Activated naive CD4-positive, alpha-beta T cell treated with anti-CD3 and anti-CD28 coated beads, Interleukin-2, amount 10 ng/mL, durations not matched to agents 7 days and 5 days (primary cell): ENCODE data around the gene MMP15.

Experiments
- CTCF ChIA-PET: fragments of 350-600 bp; sonication (Branson Sonifier 250); formaldehyde crosslinking; loops from one replicate; lab custom pipeline; 2021; ENCODE audit warnings: antibody characterized with exemption; lab: Charles Lee
- DNase-seq: peaks from one replicate; pipeline ENCODE4 v3.0.0-alpha.2; 2020
- H3K27ac Mint-ChIP-seq: one replicate; pipeline ENCODE4 v1.8.0; 2021; ENCODE audit warnings: mild to moderate bottlenecking, moderate library complexity, mixed read lengths
- H3K27me3 Mint-ChIP-seq: one replicate; pipeline ENCODE4 v1.8.0; 2021; ENCODE audit warnings: mild to moderate bottlenecking, mixed read lengths
- H3K36me3 Mint-ChIP-seq: one replicate; pipeline ENCODE4 v1.8.0; 2021; ENCODE audit warnings: mixed read lengths
- H3K4me1 Mint-ChIP-seq: one replicate; pipeline ENCODE4 v1.8.0; 2021; ENCODE audit warnings: mixed read lengths
- H3K4me3 Mint-ChIP-seq: one replicate; pipeline ENCODE4 v1.8.0; 2021; ENCODE audit warnings: mild to moderate bottlenecking, moderate library complexity, mixed read lengths
- H3K9me3 Mint-ChIP-seq: one replicate; pipeline ENCODE4 v1.8.0; 2021; ENCODE audit warnings: mixed read lengths

MMP15 gene

GRCh38 chr16:58018803-58019202 lies 6.8 kb upstream of the MMP15 start:
- no peak for DNase-seq
- Mint-ChIP-seq H3K27ac (no peak overlapping the region), H3K4me3 (no peak overlapping the region), H3K9me3 (no peaks in the 10 kb centered on the region), H3K27me3 (peaks cover 1% of the 10 kb centered on the region), H3K4me1 (peaks cover 11% of the 10 kb centered on the region), H3K36me3 (peaks cover 4% of the 10 kb centered on the region)
- CTCF ChIA-PET: interaction anchor here (0.7 to 1.3 kb wide), 3 partner anchors 12 to 108 kb away, joined by 3 to 14 read pairs (median 4); no protein-coding TSS in a partner anchor

DNA sequence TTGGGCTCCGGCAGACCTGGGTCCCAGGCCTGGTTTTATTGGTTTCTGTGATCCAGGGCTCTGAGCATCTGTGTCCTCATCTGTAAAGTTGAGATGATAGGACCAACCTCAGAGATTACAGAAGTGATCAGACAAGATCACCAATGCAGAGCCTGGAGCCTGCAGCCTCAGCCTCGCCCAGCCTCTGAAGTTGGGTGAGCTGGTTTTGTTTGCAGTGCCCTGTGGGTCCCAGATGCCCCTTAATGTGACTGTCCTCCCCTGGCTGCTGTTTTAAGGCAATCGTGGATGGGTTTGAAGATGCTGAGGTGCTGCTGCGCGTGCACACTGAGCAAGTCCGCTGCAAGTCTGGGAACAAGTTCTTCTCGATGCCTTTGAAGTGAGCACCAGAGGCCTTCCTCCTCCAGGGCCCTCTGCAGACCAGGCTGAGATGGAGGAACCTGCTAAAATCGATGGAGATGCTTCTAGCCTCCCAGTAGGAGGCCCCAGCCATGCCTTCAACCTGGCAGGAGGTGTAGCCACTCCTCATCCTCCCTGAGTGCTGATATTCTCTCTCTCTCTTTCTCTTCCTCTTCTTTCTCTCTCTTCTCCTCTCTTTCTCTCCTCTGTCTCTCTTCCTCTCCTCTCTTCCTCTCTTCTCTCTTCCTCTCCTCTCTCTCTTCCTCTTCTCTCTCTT lies 5.6 kb upstream of the MMP15 start:
- Mint-ChIP-seq H3K27ac (no peak overlapping the region), H3K36me3 (peaks cover 4% of the 10 kb centered on the region), H3K4me3 (no peak overlapping the region), H3K9me3 (no peaks in the 10 kb centered on the region), H3K4me1 (peaks cover 17% of the 10 kb centered on the region), H3K27me3 (peaks cover 13% of the 10 kb centered on the region)
- CTCF ChIA-PET: interaction anchor here (0.7 to 1.3 kb wide), 2 partner anchors 13 to 102 kb away, joined by 3 to 14 read pairs; no protein-coding TSS in a partner anchor
- DNase-seq: no peak

- peaks cover 21% of the 10 kb centered on the region for H3K27me3 Mint-ChIP-seq
- H3K36me3 Mint-ChIP-seq: peaks cover 4% of the 10 kb centered on the region
- CTCF ChIA-PET: interaction anchor here (0.9 kb wide), 1 partner anchor 100 kb away, joined by 3 read pairs; no protein-coding TSS in a partner anchor
- H3K9me3 Mint-ChIP-seq: no peaks in the 10 kb centered on the region
- DNase-seq: peak; percentile 80
- H3K4me1 Mint-ChIP-seq: peaks cover 19% of the 10 kb centered on the region
- no peak overlapping the region for H3K4me3 Mint-ChIP-seq
- H3K27ac Mint-ChIP-seq: peak overlapping the region; percentile 53
Observed at GRCh38 chr16:58020628-58021521, 4.7 kb upstream of the MMP15 start.

GRCh38 chr16:58021661-58022551 lies 3.6 kb upstream of the MMP15 start:
- Mint-ChIP-seq H3K27me3 (peaks cover 29% of the 10 kb centered on the region), H3K36me3 (peaks cover 4% of the 10 kb centered on the region), H3K27ac (no peak overlapping the region), H3K4me1 (peaks cover 19% of the 10 kb centered on the region), H3K9me3 (no peaks in the 10 kb centered on the region), H3K4me3 (no peak overlapping the region)
- CTCF ChIA-PET: interaction anchor here (0.9 to 2.0 kb wide), 2 partner anchors 99 to 100 kb away, joined by 3 to 11 read pairs; no protein-coding TSS in a partner anchor
- no peak for DNase-seq

DNA sequence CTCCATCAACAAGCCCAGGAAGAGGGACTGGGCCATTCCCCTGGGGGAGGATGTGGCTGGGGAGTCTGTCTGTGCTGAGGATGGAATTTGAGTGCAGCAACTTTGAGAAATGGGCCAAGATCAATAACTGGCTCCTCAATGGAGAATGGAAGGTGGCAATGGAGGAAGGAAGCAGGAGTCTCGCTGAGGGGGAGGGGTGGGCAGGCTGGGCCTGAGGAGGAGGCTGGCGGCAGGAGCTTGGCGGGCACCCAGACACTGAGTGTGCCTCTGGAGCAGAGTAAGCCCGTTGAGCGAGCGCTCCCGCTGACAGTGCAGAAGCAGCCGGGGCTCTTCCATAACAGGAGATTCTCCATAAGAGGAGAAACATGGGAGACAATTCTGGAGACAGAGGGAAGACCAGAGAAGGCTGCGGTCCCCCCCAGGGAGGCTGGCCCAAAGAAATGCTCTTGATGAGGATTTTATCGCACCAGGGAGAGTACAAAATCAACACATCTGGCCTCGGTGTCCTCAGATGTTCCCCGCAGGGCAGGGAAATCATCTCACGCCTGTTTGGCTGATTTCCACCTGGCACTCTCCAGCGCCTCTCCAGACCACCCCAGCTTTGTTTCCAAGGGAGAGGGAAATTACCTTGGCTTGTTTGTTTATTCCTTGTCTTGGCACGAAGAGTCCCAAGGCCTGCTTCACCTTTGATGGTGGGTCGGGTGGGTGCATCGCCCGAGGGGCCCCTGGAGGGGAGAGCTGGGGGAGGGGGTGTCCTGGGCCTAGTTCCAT lies 2.8 kb upstream of the MMP15 start:
- H3K36me3 Mint-ChIP-seq: peaks cover 4% of the 10 kb centered on the region
- H3K4me1 Mint-ChIP-seq: peaks cover 19% of the 10 kb centered on the region
- CTCF ChIA-PET: interaction anchor here (1.0 to 2.2 kb wide), 5 partner anchors 11 to 284 kb away, joined by 3 to 12 read pairs (median 7); no protein-coding TSS in a partner anchor
- H3K27me3 Mint-ChIP-seq: peaks cover 38% of the 10 kb centered on the region
- H3K9me3 Mint-ChIP-seq: no peaks in the 10 kb centered on the region
- no peak overlapping the region for H3K4me3 Mint-ChIP-seq
- no peak for DNase-seq
- no peak overlapping the region for H3K27ac Mint-ChIP-seq

DNA sequence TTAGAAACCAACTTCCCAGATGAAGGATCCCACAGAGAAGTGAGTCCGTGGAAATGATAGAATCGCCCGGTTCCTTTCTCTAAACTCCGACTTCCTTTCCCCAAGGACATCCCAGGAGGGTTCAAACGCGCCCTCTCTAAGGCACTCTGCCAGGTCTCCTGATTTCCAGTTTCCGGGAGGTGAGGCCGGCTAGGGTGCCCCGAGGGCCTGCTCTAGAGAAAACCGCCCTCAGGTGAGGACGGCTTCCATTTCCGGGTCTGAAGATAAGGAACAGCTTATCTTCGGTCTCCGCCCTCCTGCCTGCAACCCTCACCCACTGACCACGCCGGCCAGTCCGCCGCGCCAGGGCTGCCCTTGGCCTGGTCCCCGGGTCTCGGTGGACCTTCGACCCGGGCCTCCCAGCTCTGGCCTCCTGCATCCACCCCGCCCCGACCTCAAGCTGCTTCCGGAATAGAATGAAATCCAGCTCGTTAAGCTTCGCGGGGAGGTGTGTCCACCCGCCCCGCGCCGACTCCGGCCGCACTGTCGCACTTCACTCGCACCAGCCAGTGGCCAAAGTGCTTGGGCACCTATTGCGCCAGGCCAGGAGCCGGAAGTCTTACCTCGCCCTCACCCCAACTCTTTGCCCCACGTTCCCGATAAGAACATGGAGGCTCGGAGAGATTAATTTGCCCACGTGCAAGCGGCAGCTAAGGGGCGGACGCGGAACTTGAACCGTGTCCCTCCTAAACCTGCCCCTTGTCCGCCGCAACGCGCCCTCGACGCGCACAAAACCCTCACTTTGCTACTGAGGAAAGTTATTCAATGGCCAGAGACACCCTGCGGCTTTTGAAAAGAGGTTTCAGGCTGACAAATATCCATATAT lies 836 bp upstream of the MMP15 start:
- CTCF ChIA-PET: interaction anchor here (0.8 to 2.2 kb wide), 6 partner anchors 8 to 468 kb away, joined by 3 to 12 read pairs (median 4); partner anchors contain the start of gene CFAP20
- Mint-ChIP-seq H3K4me1 (peaks cover 20% of the 10 kb centered on the region), H3K4me3 (peak overlapping the region; percentile 83), H3K27ac (no peak overlapping the region), H3K27me3 (peaks cover 56% of the 10 kb centered on the region), H3K9me3 (no peaks in the 10 kb centered on the region), H3K36me3 (peaks cover 4% of the 10 kb centered on the region)
- DNase-seq: peak; percentile 54

- CTCF ChIA-PET: interaction anchor here (1.3 to 1.6 kb wide), 2 partner anchors 73 to 95 kb away, joined by 3 read pairs; no protein-coding TSS in a partner anchor
- Mint-ChIP-seq H3K9me3 (no peaks in the 10 kb centered on the region), H3K4me3 (peak overlapping the region; percentile 50), H3K27me3 (peaks cover 61% of the 10 kb centered on the region), H3K36me3 (no peaks in the 10 kb centered on the region), H3K4me1 (peaks cover 10% of the 10 kb centered on the region), H3K27ac (no peak overlapping the region)
- DNase-seq: peak; percentile 33
Observed at GRCh38 chr16:58026139-58026704, 668 bp downstream of the MMP15 start.

DNA sequence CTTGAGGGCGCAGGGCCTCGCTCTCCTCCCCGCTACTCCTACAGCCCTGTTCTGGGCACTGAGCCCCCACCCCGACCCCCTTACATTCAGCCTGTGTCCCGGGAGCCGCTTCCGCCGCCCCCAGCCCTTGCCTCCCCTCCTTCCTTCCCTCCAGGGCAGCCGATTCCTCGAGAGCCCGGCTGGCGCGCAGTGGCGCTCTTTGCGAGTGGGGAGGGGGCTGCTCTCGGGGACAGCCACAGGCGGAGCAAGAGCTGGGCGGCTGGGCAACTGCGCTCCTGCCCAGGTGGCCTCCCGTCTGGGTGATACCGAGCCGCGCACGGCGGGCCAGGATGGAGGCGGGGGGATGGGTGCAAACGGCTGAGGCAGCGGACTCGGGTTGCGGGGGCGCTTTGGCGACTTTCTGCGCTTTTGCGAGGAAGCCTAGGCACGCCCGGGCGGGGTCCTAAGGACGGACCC lies 1.2 kb downstream of the MMP15 start:
- Mint-ChIP-seq H3K9me3 (no peaks in the 10 kb centered on the region), H3K27me3 (peaks cover 61% of the 10 kb centered on the region), H3K36me3 (no peaks in the 10 kb centered on the region), H3K4me3 (peak overlapping the region; percentile 50), H3K4me1 (peaks cover 10% of the 10 kb centered on the region), H3K27ac (no peak overlapping the region)
- DNase-seq: no peak
- CTCF ChIA-PET: interaction anchor here (1.3 to 1.6 kb wide), 2 partner anchors 73 to 95 kb away, joined by 3 read pairs; no protein-coding TSS in a partner anchor

- H3K9me3 Mint-ChIP-seq: no peaks in the 10 kb centered on the region
- H3K4me3 Mint-ChIP-seq: no peak overlapping the region
- H3K4me1 Mint-ChIP-seq: peaks cover 10% of the 10 kb centered on the region
- no peak overlapping the region for H3K27ac Mint-ChIP-seq
- CTCF ChIA-PET: interaction anchor here (0.7 to 1.6 kb wide), 2 partner anchors 72 to 128 kb away, joined by 3 to 4 read pairs; no protein-coding TSS in a partner anchor
- no peak for DNase-seq
- H3K27me3 Mint-ChIP-seq: peaks cover 61% of the 10 kb centered on the region
- H3K36me3 Mint-ChIP-seq: no peaks in the 10 kb centered on the region
Observed at GRCh38 chr16:58027161-58027915, 1.8 kb downstream of the MMP15 start.

DNA sequence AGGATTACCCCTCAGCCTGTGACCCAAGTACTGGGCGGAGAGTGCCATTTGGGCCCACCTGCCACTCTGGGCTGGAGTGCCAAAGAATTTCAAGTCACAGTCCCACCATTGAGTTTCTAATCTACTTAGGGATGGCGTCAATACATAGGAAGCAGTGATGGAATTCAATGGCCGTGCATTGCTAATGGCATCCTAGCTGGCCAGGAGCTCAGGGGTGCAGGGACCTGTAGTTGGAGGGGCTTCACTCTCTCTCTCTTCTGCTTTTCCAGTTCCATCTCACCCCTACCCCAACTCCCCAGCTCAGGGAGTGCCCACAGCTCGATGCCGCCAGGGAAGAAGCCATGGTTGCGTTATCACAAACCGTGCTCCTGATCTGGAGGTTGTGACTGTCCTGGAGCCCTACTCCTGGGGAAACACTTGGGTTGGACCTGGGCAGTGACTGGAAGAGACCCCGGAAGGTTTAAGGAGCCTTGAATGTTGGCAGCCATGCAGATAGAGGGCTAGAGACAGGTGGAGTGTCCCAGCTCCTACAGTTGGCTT lies 2.4 kb downstream of the MMP15 start:
- Mint-ChIP-seq H3K4me1 (peaks cover 10% of the 10 kb centered on the region), H3K9me3 (no peaks in the 10 kb centered on the region), H3K36me3 (no peaks in the 10 kb centered on the region), H3K27me3 (peaks cover 61% of the 10 kb centered on the region), H3K27ac (no peak overlapping the region), H3K4me3 (no peak overlapping the region)
- DNase-seq: no peak
- CTCF ChIA-PET: interaction anchor here (0.7 kb wide), 1 partner anchor 128 kb away, joined by 4 read pairs; no protein-coding TSS in a partner anchor

- Mint-ChIP-seq H3K36me3 (no peaks in the 10 kb centered on the region), H3K27ac (no peak overlapping the region), H3K4me3 (no peak overlapping the region), H3K27me3 (peaks cover 61% of the 10 kb centered on the region), H3K4me1 (peaks cover 10% of the 10 kb centered on the region), H3K9me3 (no peaks in the 10 kb centered on the region)
- CTCF ChIA-PET: no interaction called here
- DNase-seq: no peak
Observed at GRCh38 chr16:58028541-58029070, 3.1 kb downstream of the MMP15 start.
